ENCODE measurements around the gene SNTA1.

DNA sequence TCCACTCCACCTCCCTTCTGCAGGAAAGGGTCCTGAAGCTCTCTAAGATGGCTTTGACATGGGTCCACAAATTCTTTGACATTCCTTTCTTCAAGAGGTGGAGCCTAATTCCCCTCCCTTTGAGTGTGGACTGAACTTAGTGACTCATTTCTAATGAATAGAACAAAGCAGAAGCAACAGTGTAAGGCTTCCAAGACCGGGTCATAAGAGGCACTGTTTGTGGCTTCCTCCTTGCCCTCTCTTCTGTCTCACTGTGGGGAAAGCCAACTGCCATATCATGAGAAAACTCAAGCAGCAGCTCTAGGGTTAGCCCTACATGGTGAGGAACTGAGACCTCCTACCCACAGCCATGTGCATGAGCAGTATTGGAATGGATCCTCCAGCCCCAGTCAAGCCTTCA lies 36.3 kb downstream of the SNTA1 start:
- no peak for TF ChIP-seq POLR2A (IDR thresholded peaks at IDR 0.05; ENCODE audit: low read depth, low read length)
- no peak for TF ChIP-seq POLR2AphosphoS5 (IDR thresholded peaks at IDR 0.05; ENCODE audit: low read depth, low read length)

All from GM12892 (cell line).